Measurements from ENCODE around the gene HJURP. TPM values are rescaled to one million over a fixed set of nuclear protein-coding genes. Genes with fewer than 3 reads are reported as not detected.

Gene HJURP
- total RNA-seq, 1 donor from 2014 or later, result 109 TPM

GRCh38 chr2:233853353-233853752 is 982 bp downstream of the HJURP start:
- Mint-ChIP-seq H3K9me3 (no peaks in the 10 kb centered on the region), H3K4me1 (peaks cover 29% of the 10 kb centered on the region), H3K27me3 (ENCODE audit: insufficient read depth, low read depth) (peaks cover 4% of the 10 kb centered on the region), H3K4me3 (peak overlapping the region; percentile 99), H3K27ac (peak overlapping the region; percentile 50), H3K36me3 (peaks cover 25% of the 10 kb centered on the region)
- Histone ChIP-seq H3K4me1 (peaks cover 33% of the 10 kb centered on the region), H3K27ac (no peak overlapping the region), H3K79me2 (ENCODE audit: low read depth) (peaks cover 60% of the 10 kb centered on the region), H3F3A (ENCODE audit: low read depth) (peaks cover 10% of the 10 kb centered on the region), H3K9me3 (ENCODE audit: low read depth) (no peaks in the 10 kb centered on the region), H3K9ac (peak overlapping the region; percentile 82), H3K27me3 (no peaks in the 10 kb centered on the region), H3K4me3 (peak overlapping the region; percentile 91), H4K20me1 (ENCODE audit: low read depth) (peaks cover 54% of the 10 kb centered on the region), H2AFZ (replicated peaks) (no peak overlapping the region), H3K4me2 (peak overlapping the region; percentile 98), H3K36me3 (peaks cover 14% of the 10 kb centered on the region)
- no peak for DNase-seq (ENCODE audit: low spot score)
- TF ChIP-seq CTCF (IDR thresholded peaks at IDR 0.05) (no peak), EZH2phosphoT487 (IDR thresholded peaks at IDR 0.05) (no peak), EZH2 (IDR thresholded peaks at IDR 0.05) (no peak)

GRCh38 chr2:233852056-233852455 is 2.3 kb downstream of the HJURP start:
- Histone ChIP-seq H3K4me2 (peak overlapping the region; percentile 98), H3K4me1 (peaks cover 33% of the 10 kb centered on the region), H3K9ac (peak overlapping the region; percentile 82), H4K20me1 (ENCODE audit: low read depth) (peaks cover 67% of the 10 kb centered on the region), H3K36me3 (peaks cover 14% of the 10 kb centered on the region), H3K9me3 (ENCODE audit: low read depth) (no peaks in the 10 kb centered on the region), H2AFZ (replicated peaks) (no peak overlapping the region), H3K27ac (no peak overlapping the region), H3F3A (ENCODE audit: low read depth) (peaks cover 10% of the 10 kb centered on the region), H3K79me2 (ENCODE audit: low read depth) (peaks cover 73% of the 10 kb centered on the region), H3K4me3 (peak overlapping the region; percentile 91), H3K27me3 (no peaks in the 10 kb centered on the region)
- Mint-ChIP-seq H3K4me3 (peak overlapping the region; percentile 99), H3K9me3 (no peaks in the 10 kb centered on the region), H3K27me3 (ENCODE audit: insufficient read depth, low read depth) (peaks cover 4% of the 10 kb centered on the region), H3K36me3 (peaks cover 34% of the 10 kb centered on the region), H3K4me1 (peaks cover 29% of the 10 kb centered on the region), H3K27ac (no peak overlapping the region)
- no peak for TF ChIP-seq CTCF (IDR thresholded peaks at IDR 0.05)
- TF ChIP-seq EZH2 (IDR thresholded peaks at IDR 0.05), result no peak
- TF ChIP-seq EZH2phosphoT487 (IDR thresholded peaks at IDR 0.05), result no peak
- DNase-seq (ENCODE audit: low spot score), result no peak

- H3K27ac ChIP-seq, result no peak overlapping the region
- Mint-ChIP-seq H3K4me1 (peaks cover 29% of the 10 kb centered on the region), H3K9me3 (no peaks in the 10 kb centered on the region), H3K36me3 (peaks cover 39% of the 10 kb centered on the region), H3K27ac (no peak overlapping the region), H3K4me3 (no peak overlapping the region), H3K27me3 (ENCODE audit: insufficient read depth, low read depth) (no peaks in the 10 kb centered on the region)
- H3K4me3 ChIP-seq, result no peak overlapping the region
- peaks cover 33% of the 10 kb centered on the region for H3K4me1 ChIP-seq
- DNase-seq (ENCODE audit: low spot score), result no peak
- peaks cover 10% of the 10 kb centered on the region for H3F3A ChIP-seq (ENCODE audit: low read depth)
- no peaks in the 10 kb centered on the region for H3K9me3 ChIP-seq (ENCODE audit: low read depth)
- H3K9ac ChIP-seq, result no peak overlapping the region
- H3K4me2 ChIP-seq, result peak overlapping the region; percentile 98
- H4K20me1 ChIP-seq (ENCODE audit: low read depth), result peaks cover 70% of the 10 kb centered on the region
- H3K79me2 ChIP-seq (ENCODE audit: low read depth), result peaks cover 80% of the 10 kb centered on the region
- no peak overlapping the region for H2AFZ ChIP-seq (replicated peaks)
- H3K36me3 ChIP-seq, result peaks cover 14% of the 10 kb centered on the region
- TF ChIP-seq EZH2 (IDR thresholded peaks at IDR 0.05) (no peak), EZH2phosphoT487 (IDR thresholded peaks at IDR 0.05) (no peak), CTCF (IDR thresholded peaks at IDR 0.05) (no peak)
- H3K27me3 ChIP-seq, result no peaks in the 10 kb centered on the region
Observed at GRCh38 chr2:233851169-233851568, 3.2 kb downstream of the HJURP start.

Measured in neural progenitor cell (in vitro differentiated cells).